HEK293T (cell line): ENCODE data around the gene UBR3.

Experiments used
- ARNT ChIP-seq: fragments of 450-650 bp; IDR thresholded peaks from 2 replicates; pipeline ENCODE4 v1.6.1; 2017; ENCODE audit warnings: mild to moderate bottlenecking
- BHLHE40 ChIP-seq: fragments of 450-650 bp; IDR thresholded peaks from 2 replicates; pipeline ENCODE4 v1.6.1; 2016; ENCODE audit warnings: mild to moderate bottlenecking, moderate library complexity, borderline replicate concordance
- ELF4 ChIP-seq: fragments of 450-650 bp; IDR thresholded peaks from 2 replicates; pipeline ENCODE4 v1.6.1; 2017; ENCODE audit warnings: antibody characterized with exemption
- FOXA1 ChIP-seq: fragments of 450-650 bp; IDR thresholded peaks from 2 replicates; pipeline ENCODE4 v1.6.1; 2016; ENCODE audit warnings: mild to moderate bottlenecking
- FOXK2 ChIP-seq: fragments of 450-650 bp; IDR thresholded peaks from 2 replicates; pipeline ENCODE4 v1.6.1; 2016; ENCODE audit warnings: mild to moderate bottlenecking
- FOXM1 ChIP-seq: fragments of 450-650 bp; IDR thresholded peaks from 2 replicates; pipeline ENCODE4 v1.6.1; 2017; ENCODE audit warnings: mild to moderate bottlenecking, borderline replicate concordance
- HDGF ChIP-seq: fragments of 450-650 bp; IDR thresholded peaks from 2 replicates; pipeline ENCODE4 v1.6.1; 2017; ENCODE audit warnings: antibody characterized with exemption, borderline replicate concordance
- NFRKB ChIP-seq: fragments of 450-650 bp; IDR thresholded peaks from 2 replicates; pipeline ENCODE4 v1.6.1; 2016; ENCODE audit warnings: mild to moderate bottlenecking, moderate library complexity
- PKNOX1 ChIP-seq: fragments of 450-650 bp; IDR thresholded peaks from 2 replicates; pipeline ENCODE4 v1.6.1; 2016
- SP1 ChIP-seq: fragments of 450-650 bp; IDR thresholded peaks from 2 replicates; pipeline ENCODE4 v1.6.1; 2017
- SUZ12 ChIP-seq: fragments of 450-650 bp; IDR thresholded peaks from 2 replicates; pipeline ENCODE4 v1.6.1; 2016; ENCODE audit warnings: mild to moderate bottlenecking
- TARDBP ChIP-seq: fragments of 450-650 bp; IDR thresholded peaks from 2 replicates; pipeline ENCODE4 v1.6.1; 2016

DNA sequence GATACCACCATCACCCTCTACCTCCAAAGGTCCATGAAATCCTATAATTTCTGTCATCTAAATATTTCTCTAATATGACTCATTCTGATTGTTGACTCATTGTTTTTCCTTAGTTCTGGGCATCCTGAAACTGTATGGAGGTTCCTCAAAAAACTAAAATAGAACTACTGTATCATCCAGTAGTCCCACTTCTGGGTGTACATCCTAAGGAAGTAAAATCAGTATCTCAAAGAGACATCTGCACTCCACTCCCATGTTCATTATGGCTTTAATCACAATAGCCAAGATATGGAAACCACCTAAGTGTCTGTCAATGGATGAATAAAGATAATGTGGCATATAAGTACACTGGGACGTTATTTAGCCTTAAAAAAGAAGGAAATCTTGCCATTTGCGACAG, 224.9 kb downstream of the UBR3 start:
- no peak for TF ChIP-seq HDGF
- TF ChIP-seq BHLHE40: no peak
- no peak for TF ChIP-seq FOXK2
- TF ChIP-seq FOXM1: no peak
- TF ChIP-seq ELF4: no peak
- no peak for TF ChIP-seq FOXA1
- no peak for TF ChIP-seq SP1
- no peak for TF ChIP-seq PKNOX1
- no peak for TF ChIP-seq TARDBP
- TF ChIP-seq NFRKB: no peak
- TF ChIP-seq SUZ12: no peak
- no peak for TF ChIP-seq ARNT
